NCI-H774 (cell line): ENCODE measurements around the gene SRD5A3.

Source experiments
- DNase-seq: peaks from one replicate; lab custom pipeline; 2025; lab: John Stamatoyannopoulos, UW

SRD5A3 gene

DNA sequence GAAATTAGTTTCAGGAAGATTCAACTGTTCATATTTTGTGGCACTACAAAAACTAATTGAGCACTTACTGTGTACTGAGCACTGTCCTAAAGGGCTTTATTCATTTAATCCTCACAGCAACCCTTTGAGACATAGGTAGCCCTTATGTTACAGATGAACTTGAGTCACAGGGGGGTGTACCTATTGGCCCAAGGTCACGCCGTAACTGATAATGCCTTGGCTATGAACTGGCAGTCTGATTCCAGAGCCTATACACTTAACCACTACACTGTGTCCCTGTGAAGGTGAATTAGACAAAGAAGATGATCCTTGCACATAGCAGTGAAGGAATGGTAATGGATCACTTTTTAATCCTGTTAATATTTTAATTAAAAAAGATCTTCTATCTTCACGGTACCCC, 61.7 kb downstream of the SRD5A3 start:
- DNase-seq, result no peak

DNA sequence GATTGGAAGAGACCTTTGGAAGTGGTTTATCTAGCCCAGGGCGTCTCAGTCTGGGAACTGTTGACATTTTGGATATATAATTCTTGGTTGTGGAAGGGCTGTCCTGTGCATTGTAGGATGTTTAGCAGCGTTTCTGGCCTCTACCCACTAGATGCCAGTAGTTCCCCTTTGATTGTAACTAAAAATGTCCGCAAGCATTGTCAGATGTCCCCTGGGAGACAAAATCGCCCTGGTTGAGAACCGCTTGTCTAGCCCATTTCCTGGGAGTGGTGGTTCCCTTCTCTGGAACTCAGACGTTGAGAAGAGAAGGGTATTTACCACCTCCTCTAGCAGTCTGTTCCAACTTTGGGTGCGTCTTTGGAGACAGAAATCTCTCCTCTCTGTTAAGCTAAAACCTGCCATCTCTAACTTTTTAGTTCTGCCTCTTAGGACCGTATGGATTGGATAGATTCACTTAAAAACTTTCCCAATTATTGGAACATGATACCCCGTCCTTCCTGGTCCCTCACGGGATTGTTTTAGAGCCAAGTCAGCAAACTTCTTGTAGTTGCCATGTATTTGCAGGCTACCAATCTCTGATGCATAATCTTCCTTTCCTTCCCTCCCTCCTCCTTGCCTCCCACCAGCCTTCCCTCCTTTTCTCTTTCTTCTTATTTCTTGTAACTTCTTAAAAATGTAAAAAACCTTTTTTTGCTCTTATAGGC, 63.6 kb downstream of the SRD5A3 start:
- DNase-seq, result no peak

DNA sequence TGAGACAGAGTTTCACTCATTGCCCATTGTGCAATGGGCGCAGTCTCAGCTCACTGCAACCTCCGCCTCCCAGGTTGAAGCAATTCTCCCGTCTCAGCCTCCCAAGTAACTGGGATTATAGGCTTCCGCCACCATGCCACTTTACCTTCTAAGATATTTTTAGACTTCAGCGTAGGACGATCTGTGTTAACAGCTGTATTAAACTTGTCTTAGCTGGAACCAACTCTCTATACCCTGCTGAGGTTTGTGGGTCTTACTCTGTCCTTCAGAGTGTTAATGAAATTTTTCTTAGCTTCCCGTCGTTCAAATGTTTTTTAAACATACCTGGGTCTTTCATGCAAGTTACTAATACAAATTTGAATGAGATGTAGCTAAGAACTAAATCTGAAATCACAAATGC, 64.4 kb downstream of the SRD5A3 start:
- DNase-seq, result no peak

DNA sequence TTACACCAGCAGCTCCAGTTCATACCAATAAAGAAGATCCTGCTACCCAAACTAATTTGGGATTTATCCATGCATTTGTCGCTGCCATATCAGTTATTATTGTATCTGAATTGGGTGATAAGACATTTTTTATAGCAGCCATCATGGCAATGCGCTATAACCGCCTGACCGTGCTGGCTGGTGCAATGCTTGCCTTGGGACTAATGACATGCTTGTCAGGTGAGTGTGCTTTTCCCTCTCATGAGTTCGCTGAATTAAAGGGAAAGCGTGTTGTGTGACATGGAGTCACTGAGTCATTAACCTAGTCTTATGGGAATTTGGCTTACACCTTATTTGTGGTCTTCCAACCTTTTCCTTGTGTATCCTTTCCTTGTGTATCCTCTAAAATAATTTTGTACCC, 65.6 kb downstream of the SRD5A3 start:
- DNase-seq, result no peak

DNA sequence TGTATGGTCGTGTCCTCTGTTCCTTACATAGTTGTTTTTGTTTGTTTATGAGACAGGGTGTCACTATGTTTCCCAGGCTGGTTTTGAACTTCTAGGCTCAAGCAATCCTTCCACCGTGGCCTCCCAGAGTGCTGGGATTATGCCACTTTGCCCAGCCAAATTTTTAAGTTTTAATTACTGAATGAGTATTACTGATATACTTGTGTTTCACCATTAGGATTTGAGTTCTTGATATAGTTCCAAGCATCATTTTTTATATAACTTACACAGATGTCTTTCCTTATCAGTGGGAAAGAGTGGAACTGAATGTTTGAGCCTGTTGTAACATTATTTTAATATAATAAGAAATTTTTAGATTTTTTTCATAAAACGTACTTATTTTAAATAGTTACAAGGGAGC, 70.1 kb downstream of the SRD5A3 start:
- no peak for DNase-seq
